B cell (primary cell): ENCODE data around the gene COX14. TPM values are rescaled to one million over a fixed set of nuclear protein-coding genes. Genes with fewer than 3 reads are reported as not detected.

Experiments used
- ATAC-seq: fragments of 200-7000 bp; cut with Tn5 transposase; one replicate; pipeline ENCODE4 v1.10.0; 2021; ENCODE audit warnings: low read depth, mild to moderate bottlenecking, moderate number of reproducible peaks, moderate library complexity
- CTCF ChIA-PET: fragments of 350-600 bp; sonication (Branson Sonifier 250); formaldehyde crosslinking; loops from one replicate; lab custom pipeline; 2021; ENCODE audit warnings: antibody characterized with exemption, inconsistent platforms; lab: Charles Lee
- POLR2A ChIA-PET: fragments of 350-600 bp; sonication (Branson Sonifier 250); formaldehyde crosslinking; loops from one replicate; lab custom pipeline; 2021; ENCODE audit warnings: antibody characterized with exemption; lab: Charles Lee
- DNase-seq: peaks from one replicate; pipeline ENCODE4 v3.0.0; 2013
- H2AFZ ChIP-seq: 2 replicates; pipeline ENCODE4 v1.6.1; 2012; ENCODE audit warnings: mild to moderate bottlenecking, low read depth, low read length; ENCODE audit not compliant: insufficient read depth, poor library complexity, severe bottlenecking
- H3K27ac ChIP-seq, 2 donors: 1 replicate in 1 of 2; 2 replicates in 1 of 2; pipeline ENCODE4 v1.5.1; 2012 to 2013; ENCODE audit warnings: low read length in 2 of 2, mild to moderate bottlenecking in 2 of 2, moderate library complexity in 1 of 2
- H3K27me3 ChIP-seq, 4 experiments: fragments of 200-600 bp in 1 of 4; sonication (generic) in 1 of 4; replicated peaks in 1 of 4; 1 replicate in 2 of 4; 2 replicates in 2 of 4; pipeline versions ENCODE4 v1.6.1 to v1.7.0; 2013 to 2016; ENCODE audit warnings: low read length in 3 of 4, mild to moderate bottlenecking in 2 of 4, mixed read lengths in 1 of 4, moderate library complexity in 1 of 4; ENCODE audit not compliant: insufficient read depth in 4 of 4, control insufficient read depth in 3 of 4; ENCODE audit errors: control extremely low read depth in 1 of 4
- H3K36me3 ChIP-seq, 2 experiments: replicated peaks in 1 of 2; 1 replicate in 1 of 2; 2 replicates in 1 of 2; pipeline versions ENCODE4 v1.6.1 to v1.7.1; 2013; ENCODE audit warnings: low read length in 1 of 2; ENCODE audit not compliant: insufficient read depth in 2 of 2, control insufficient read depth in 1 of 2; ENCODE audit errors: control extremely low read depth in 1 of 2, extremely low read depth in 1 of 2
- H3K4me1 ChIP-seq, 2 donors: fragments of 200-600 bp in 1 of 2; sonication (generic) in 1 of 2; 1 replicate in 1 of 2; 2 replicates in 1 of 2; pipeline versions ENCODE4 v1.5.1 to v1.6.1; 2013 to 2017; ENCODE audit warnings: low read length in 2 of 2; ENCODE audit not compliant: control insufficient read depth in 2 of 2, insufficient read depth in 2 of 2
- H3K4me2 ChIP-seq: replicated peaks from 2 replicates; pipeline ENCODE3; 2012; ENCODE audit warnings: mild to moderate bottlenecking, low read depth, low read length; ENCODE audit not compliant: poor library complexity, severe bottlenecking
- H3K4me3 ChIP-seq, 5 experiments: fragments of 200-600 bp in 1 of 5; sonication (generic) in 1 of 5; 1 replicate in 3 of 5; 2 replicates in 2 of 5; pipeline versions ENCODE4 v1.5.1 to v1.7.0; 2011 to 2016; ENCODE audit warnings: low read length in 4 of 5, mild to moderate bottlenecking in 4 of 5, low read depth in 2 of 5, control low read depth in 1 of 5, moderate library complexity in 1 of 5; ENCODE audit not compliant: insufficient read depth in 1 of 5; ENCODE audit errors: control extremely low read depth in 1 of 5, extremely low read depth in 1 of 5
- H3K79me2 ChIP-seq: fragments of 200-600 bp; sonication (generic); one replicate; pipeline ENCODE4 v1.6.0; 2016; ENCODE audit warnings: low read length; ENCODE audit not compliant: control insufficient read depth, insufficient read depth
- H3K9ac ChIP-seq: fragments of 200-600 bp; sonication (generic); 2 replicates; pipeline ENCODE4 v1.6.1; 2017; ENCODE audit warnings: mild to moderate bottlenecking, low read length, moderate library complexity
- H3K9me3 ChIP-seq, 3 donors: one replicate each; pipeline versions ENCODE4 v1.6.1 to v1.7.1; 2013; ENCODE audit warnings: low read length in 2 of 3; ENCODE audit not compliant: control insufficient read depth in 2 of 3, insufficient read depth in 1 of 3; ENCODE audit errors: control extremely low read depth in 1 of 3
- H4K20me1 ChIP-seq: 2 replicates; pipeline ENCODE4 v1.6.0; 2012; ENCODE audit warnings: mild to moderate bottlenecking, low read length; ENCODE audit not compliant: insufficient read depth, control insufficient read depth, poor library complexity, severe bottlenecking
- H3K27ac Mint-ChIP-seq: one replicate; pipeline ENCODE4 v1.8.0; 2021; ENCODE audit warnings: mixed read lengths
- H3K27me3 Mint-ChIP-seq: one replicate; pipeline ENCODE4 v1.8.0; 2021; ENCODE audit warnings: mixed read lengths
- H3K4me1 Mint-ChIP-seq: one replicate; pipeline ENCODE4 v1.8.0; 2021; ENCODE audit warnings: mixed read lengths
- H3K4me3 Mint-ChIP-seq: one replicate; pipeline ENCODE4 v1.8.0; 2021; ENCODE audit warnings: mixed read lengths
- H3K9me3 Mint-ChIP-seq: one replicate; pipeline ENCODE4 v1.8.0; 2022; ENCODE audit warnings: mixed read lengths; ENCODE audit not compliant: insufficient read depth
- CTCF ChIP-seq: fragments of 200-600 bp; IDR thresholded peaks from one replicate; pipeline ENCODE4 v1.8.0; 2022; ENCODE audit warnings: antibody characterized with exemption, mild to moderate bottlenecking
- EZH2 ChIP-seq: IDR thresholded peaks from 2 replicates; pipeline ENCODE4 v1.6.1; 2012; ENCODE audit warnings: borderline replicate concordance, low read depth, mild to moderate bottlenecking, moderate library complexity, low read length; ENCODE audit not compliant: insufficient read depth, poor library complexity, severe bottlenecking
- WGBS: methylation state at CpG from one replicate; pipeline ENCODE4 v1.1.5; 2013; ENCODE audit warnings: missing lambda C conversion rate; ENCODE audit not compliant: insufficient coverage; 5-methylcytosine and 5-hydroxymethylcytosine counted together
- intact Hi-C: fragments of 100-400 bp; cut with micrococcal nuclease; formaldehyde crosslinking; loops from one replicate; pipeline ENCODE4 v1.10.0; 2022
- polyA minus RNA-seq: library from RNA; depleted of rRNA, polyadenylated mRNA; stranded (reverse); fragments of >200 nt; gene quantifications from 2 replicates; pipeline ENCODE4 v1.2.3, GENCODE V29; 2012
- polyA plus RNA-seq: library from polyadenylated mRNA; depleted of rRNA; stranded (reverse); fragments of >200 nt; gene quantifications from 2 replicates; pipeline ENCODE4 v1.2.3, GENCODE V29; 2012
- total RNA-seq, 2 donors: library from RNA; stranded (reverse); fragments of 120-200 nt in 1 of 2; gene quantifications; 1 replicate in 1 of 2; 2 replicates in 1 of 2; pipeline versions ENCODE4 v1.2.3 to v1.2.4, GENCODE V29; 2013 to 2022

Gene COX14
- total RNA-seq: 31.8 and 33.8 TPM in 2 replicates
- 54.4 TPM for total RNA-seq (2013)
- polyA plus RNA-seq: 41.7 and 60.4 TPM in 2 replicates
- 42.2 and 54.7 TPM in 2 replicates for polyA minus RNA-seq

GRCh38 chr12:50111693-50112455 is at the start of gene COX14:
TSS of gene COX14 (plus strand) at chr12:50112236. CDS start at chr12:50120044, 7,808 bp downstream.
- Histone ChIP-seq H3K27ac (peak within 1 kb of the TSS; percentile 85 to 96), H3K36me3 (peaks cover 0 to 25% of the 10 kb centered on the region in 2 experiments), H3K27me3 (no peaks in the 10 kb centered on the region), H3K4me2 (peak within 1 kb of the TSS; percentile 86), H3K9me3 (no peaks in the 10 kb centered on the region), H3K4me3 (peak within 1 kb of the TSS; percentile 51 to 99 (median 88)), H4K20me1 (peaks cover 25% of the 10 kb centered on the region), H3K9ac (peak within 1 kb of the TSS; percentile 95), H2AFZ (peak within 1 kb of the TSS; percentile 81), H3K79me2 (peaks cover 48% of the 10 kb centered on the region), H3K4me1 (peaks cover 30 to 62% of the 10 kb centered on the region in 2 donors)
- Mint-ChIP-seq H3K9me3 (no peaks in the 10 kb centered on the region), H3K27me3 (no peaks in the 10 kb centered on the region), H3K4me1 (peaks cover 65% of the 10 kb centered on the region), H3K27ac (peak within 1 kb of the TSS; percentile 98), H3K4me3 (peak within 1 kb of the TSS; percentile 96)
- WGBS: under 1% methylated on average over 59 of the region's 59 CpGs
- ChIA-PET POLR2A (interaction anchor here (0.9 to 4.3 kb wide), 8 partner anchors 12 to 1127 kb away, joined by 3 to 69 read pairs (median 6); partner anchors contain the start of genes CERS5, DAZAP2, RACGAP1 and SMARCD1), CTCF (interaction anchor here (0.6 to 14.8 kb wide), 23 partner anchors 9 to 877 kb away, joined by 3 to 343 read pairs (median 6); partner anchors contain the start of genes CERS5, GPD1, LARP4 and LIMA1)
- DNase-seq (peak; percentile 100), ATAC-seq (peak; percentile 77)
- TF ChIP-seq CTCF (peak; percentile 28), EZH2 (no peak)
- intact Hi-C loops: loop anchor here (1.0 to 5.0 kb wide), 4 partner anchors 27 to 925 kb away; partner anchors contain the start of genes CERS5, RACGAP1, SMARCD1 and TUBA1A
